Adrenal gland (tissue), 12 donors: ENCODE results near the gene ZNF664. TPM values are rescaled to one million over a fixed set of nuclear protein-coding genes. Genes with fewer than 3 reads are reported as not detected.

Experiments
- DNase-seq, 7 donors: peaks; one replicate each; pipeline ENCODE4 v3.0.0-alpha.2; 2019 to 2020
- H3K27ac ChIP-seq, 5 donors: fragments of 200-600 bp; sonication (generic) in 4 of 5; 1 replicate in 3 of 5; 2 replicates in 2 of 5; pipeline versions ENCODE4 v1.5.1 to v1.8.0; 2016 to 2020; ENCODE audit warnings: mild to moderate bottlenecking in 1 of 5
- H3K27me3 ChIP-seq: fragments of 200-600 bp; 2 replicates; pipeline ENCODE4 v1.8.0; 2021
- H3K36me3 ChIP-seq, 2 donors: fragments of 200-600 bp; replicated peaks in 1 of 2; 1 replicate in 1 of 2; 2 replicates in 1 of 2; pipeline versions ENCODE4 v1.5.1 to v1.8.0; 2018 to 2022
- H3K4me1 ChIP-seq, 2 donors: fragments of 200-600 bp; replicated peaks in 1 of 2; 1 replicate in 1 of 2; 2 replicates in 1 of 2; pipeline versions ENCODE4 v1.5.1 to v1.8.0; 2018 to 2021
- H3K4me3 ChIP-seq, 4 donors: fragments of 200-600 bp; sonication (generic) in 3 of 4; one replicate each; pipeline ENCODE4 v1.5.1; 2016 to 2018
- H3K9me3 ChIP-seq, 3 donors: fragments of 200-600 bp; sonication (generic) in 1 of 3; replicated peaks in 1 of 3; 1 replicate in 2 of 3; 2 replicates in 1 of 3; pipeline versions ENCODE4 v1.5.1 to v1.8.0; 2016 to 2021
- POLR2A ChIP-seq, 2 donors: fragments of 450-650 bp; IDR thresholded peaks; one replicate each; pipeline ENCODE4 v1.6.1; 2017; ENCODE audit warnings: antibody characterized with exemption in 2 of 2, mild to moderate bottlenecking in 2 of 2, moderate library complexity in 1 of 2
- WGBS, 4 donors: extraction: QIAGEN DNeasy Blood & Tissue Kit in 2 of 4; methylation state at CpG; one replicate each; pipeline versions ENCODE4 v1.1.5 to v1.1.7; 2013 to 2017; 5-methylcytosine and 5-hydroxymethylcytosine counted together
- intact Hi-C, 2 donors: fragments of 100-400 bp; cut with DNase I; formaldehyde crosslinking; loops; one replicate each; pipeline versions ENCODE4 v1.14.1 to v1.15.0; 2022 to 2023
- polyA plus RNA-seq, 3 donors: library from polyadenylated mRNA; stranded (reverse); fragments of 200-250 nt in 2 of 3; fragments of 350-450 nt in 1 of 3; fragmentation: Illumina TruSeq in 1 of 3; extraction: RNeasy Lipid Tissue Mini Kit (QIAGEN cat#74804) in 1 of 3; gene quantifications; one replicate each; pipeline ENCODE4 v1.2.3, GENCODE V29; 2013 to 2014
- total RNA-seq, 9 donors: library from RNA; depleted of rRNA in 4 of 9; stranded (reverse); fragments of >200 nt in 4 of 9; fragments of 120-200 nt in 1 of 9; fragmentation: NEBNext Ultra II Directional in 1 of 9; extraction: Animal tissue kit (Norgen Biotek cat#: 25700) in 1 of 9; gene quantifications; one replicate each; pipeline versions ENCODE4 v1.1.0 to v1.2.4, GENCODE V29; 2013 to 2023
- TF ChIP-seq, protein P1 (sequence below), 6 experiments: fragments of 450-650 bp in 4 of 6; fragments of 200-600 bp in 2 of 6; sonication (generic) in 1 of 6; IDR thresholded peaks; 1 replicate in 5 of 6; 2 replicates in 1 of 6; pipeline versions ENCODE4 v1.5.1 to v1.8.0; 2016 to 2021; ENCODE audit warnings: antibody characterized with exemption in 6 of 6, mild to moderate bottlenecking in 2 of 6, moderate library complexity in 1 of 6
- donor health status: healthy with polysubstance abuse.
- donor health status: Bipolar disorder and iron deficiency.
- donor health status: DM: yes; HTN: yes; CAD: no.
- donor health status: DM: no; HTN: no; CAD: no.
- donor health status: DM: no; HTN: no; CAD: no.
- donor health status: DM: yes; HTN: yes; CAD: no.

The ZNF664 gene
- total and polyA plus RNA-seq, 12 donors: 19.6 to 66.9 (median 49.4) TPM

DNA sequence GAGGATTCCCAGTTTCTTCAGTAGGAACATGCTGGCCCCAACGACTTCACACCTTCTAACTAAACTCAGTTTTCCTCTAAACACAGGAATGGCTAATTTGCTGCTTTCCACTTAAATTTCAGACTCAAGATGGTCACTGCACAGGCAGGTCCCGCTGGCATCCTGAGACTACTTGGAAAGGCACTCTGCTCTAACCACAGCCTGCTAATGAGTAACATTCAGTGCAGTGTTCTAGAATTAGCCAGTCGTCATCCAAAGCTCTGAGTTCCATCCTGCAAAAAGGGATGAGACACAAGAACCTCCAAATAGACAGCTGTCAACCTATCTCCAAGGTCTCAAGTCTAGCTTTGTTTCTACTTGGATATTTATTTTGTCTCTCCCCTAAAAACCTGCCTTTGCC, 6.4 kb upstream of the ZNF664 start:
- Histone ChIP-seq H3K9me3 (peaks cover 0 to 4% (median 0%) of the 10 kb centered on the region in 3 donors), H3K36me3 (no peaks in the 10 kb centered on the region), H3K4me3 (no peak overlapping the region), H3K27me3 (no peaks in the 10 kb centered on the region), H3K4me1 (peaks cover 0 to 9% of the 10 kb centered on the region in 2 donors), H3K27ac (no peak overlapping the region)
- DNase-seq: no peak
- intact Hi-C loops: loop anchor here in 1 of 2 donors (5.0 kb wide), 1 partner anchor 59 kb away; no protein-coding TSS in a partner anchor
- 88 to 92% (median 90%) methylated on average over 3 of the region's 3 CpGs for WGBS, 4 donors
- TF ChIP-seq POLR2A (IDR thresholded peaks at IDR 0.05): no peak
- TF ChIP-seq, protein P1, sequence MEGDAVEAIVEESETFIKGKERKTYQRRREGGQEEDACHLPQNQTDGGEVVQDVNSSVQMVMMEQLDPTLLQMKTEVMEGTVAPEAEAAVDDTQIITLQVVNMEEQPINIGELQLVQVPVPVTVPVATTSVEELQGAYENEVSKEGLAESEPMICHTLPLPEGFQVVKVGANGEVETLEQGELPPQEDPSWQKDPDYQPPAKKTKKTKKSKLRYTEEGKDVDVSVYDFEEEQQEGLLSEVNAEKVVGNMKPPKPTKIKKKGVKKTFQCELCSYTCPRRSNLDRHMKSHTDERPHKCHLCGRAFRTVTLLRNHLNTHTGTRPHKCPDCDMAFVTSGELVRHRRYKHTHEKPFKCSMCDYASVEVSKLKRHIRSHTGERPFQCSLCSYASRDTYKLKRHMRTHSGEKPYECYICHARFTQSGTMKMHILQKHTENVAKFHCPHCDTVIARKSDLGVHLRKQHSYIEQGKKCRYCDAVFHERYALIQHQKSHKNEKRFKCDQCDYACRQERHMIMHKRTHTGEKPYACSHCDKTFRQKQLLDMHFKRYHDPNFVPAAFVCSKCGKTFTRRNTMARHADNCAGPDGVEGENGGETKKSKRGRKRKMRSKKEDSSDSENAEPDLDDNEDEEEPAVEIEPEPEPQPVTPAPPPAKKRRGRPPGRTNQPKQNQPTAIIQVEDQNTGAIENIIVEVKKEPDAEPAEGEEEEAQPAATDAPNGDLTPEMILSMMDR (IDR thresholded peaks at IDR 0.05): no peak

GRCh38 chr12:123967121-123967586, 5.9 kb upstream of the ZNF664 start:
- intact Hi-C loops: loop anchor here in 1 of 2 donors (5.0 kb wide), 1 partner anchor 60 kb away; no protein-coding TSS in a partner anchor
- WGBS, 4 donors: 70 to 81% (median 73%) methylated on average over 8 of the region's 8 CpGs
- no peak for TF ChIP-seq POLR2A (IDR thresholded peaks at IDR 0.05)

GRCh38 chr12:123971449-123971769, 1.6 kb upstream of the ZNF664 start:
- no peaks in the 10 kb centered on the region for H3K36me3 ChIP-seq
- TF ChIP-seq, protein P1 (IDR thresholded peaks at IDR 0.05): no peak
- TF ChIP-seq POLR2A (IDR thresholded peaks at IDR 0.05): no peak
- peak overlapping the region in 4 of 5 donors; percentile 80 to 96 (median 85) for H3K27ac ChIP-seq
- H3K9me3 ChIP-seq: no peaks in the 10 kb centered on the region
- no peaks in the 10 kb centered on the region for H3K27me3 ChIP-seq
- H3K4me3 ChIP-seq: peak overlapping the region in 2 of 4 donors; percentile 78 to 79
- H3K4me1 ChIP-seq: peaks cover 4 to 23% of the 10 kb centered on the region in 2 donors
- no peak for DNase-seq
- WGBS, 4 donors: 28 to 37% (median 29%) methylated on average over 10 of the region's 10 CpGs
- intact Hi-C loops: no loop called here

More at GRCh38 chr12:123967121-123967586, 5.9 kb upstream of the ZNF664 start:
- H3K4me1 ChIP-seq: peaks cover 0 to 9% of the 10 kb centered on the region in 2 donors
- no peak for DNase-seq
- H3K9me3 ChIP-seq: peaks cover 0 to 4% (median 0%) of the 10 kb centered on the region in 3 donors
- no peaks in the 10 kb centered on the region for H3K36me3 ChIP-seq
- H3K27ac ChIP-seq: no peak overlapping the region
- H3K27me3 ChIP-seq: no peaks in the 10 kb centered on the region
- no peak overlapping the region for H3K4me3 ChIP-seq

- intact Hi-C loops: no loop called here
- Histone ChIP-seq H3K4me3 (peak overlapping the region in 3 of 4 donors; percentile 52 to 79 (median 78)), H3K27ac (peak overlapping the region; percentile 11 to 96 (median 82)), H3K9me3 (no peaks in the 10 kb centered on the region), H3K36me3 (no peaks in the 10 kb centered on the region), H3K4me1 (peaks cover 4 to 23% of the 10 kb centered on the region in 2 donors), H3K27me3 (no peaks in the 10 kb centered on the region)
- peak; percentile 27 to 64 (median 41) for DNase-seq
- WGBS, 4 donors: 0 to 1% (median 1%) methylated on average over 13 to 55 of the region's 55 CpGs
- peak in 1 of 2 donors; percentile 63 for TF ChIP-seq POLR2A (IDR thresholded peaks at IDR 0.05)
- TF ChIP-seq, protein P1 (IDR thresholded peaks at IDR 0.05): no peak
These were observed 1.1 kb upstream of the ZNF664 start for GRCh38 chr12:123971770-123972456.
